ENCODE data around the gene PRX.
"Not testable (repeated sequence)": the region's sequence is repeated elsewhere in the genome, so short reads cannot be mapped to it uniquely, and the experiment has no call there.

The PRX gene

GRCh38 chr19:40413291-40413845 lies at the start of gene PRX:
Gene PRX, minus strand, starts transcription at chr19:40413378. Its CDS starts 5,446 bp downstream, at chr19:40407932.
- DNase-seq (ENCODE audit: low read depth, low spot score): no peak

- no peak for DNase-seq (ENCODE audit: low read depth, low spot score)
Observed at GRCh38 chr19:40461669-40462221, 48.6 kb upstream of the PRX start.

GRCh38 chr19:40460185-40460584 lies 47.0 kb upstream of the PRX start:
- DNase-seq (ENCODE audit: low read depth, low spot score): no peak

- DNase-seq (ENCODE audit: low read depth, low spot score): no peak
Observed at GRCh38 chr19:40458597-40458974, 45.4 kb upstream of the PRX start.

- DNase-seq (ENCODE audit: low read depth, low spot score): no peak
Observed at GRCh38 chr19:40457953-40458596, 44.9 kb upstream of the PRX start.

- DNase-seq (ENCODE audit: low read depth, low spot score): no peak
Observed at GRCh38 chr19:40457048-40457447, 43.9 kb upstream of the PRX start.

- not testable (repeated sequence) for DNase-seq (ENCODE audit: low read depth, low spot score)
Observed at GRCh38 chr19:40453943-40454342, 40.8 kb upstream of the PRX start.

GRCh38 chr19:40453151-40453735 lies 40.1 kb upstream of the PRX start:
- no peak for DNase-seq (ENCODE audit: low read depth, low spot score)

- DNase-seq (ENCODE audit: low read depth, low spot score): no peak
Observed at GRCh38 chr19:40452016-40452415, 38.8 kb upstream of the PRX start.

- no peak for DNase-seq (ENCODE audit: low read depth, low spot score)
Observed at GRCh38 chr19:40450664-40451063, 37.5 kb upstream of the PRX start.

- no peak for DNase-seq (ENCODE audit: low read depth, low spot score)
Observed at GRCh38 chr19:40449506-40449905, 36.3 kb upstream of the PRX start.

- no peak for DNase-seq (ENCODE audit: low read depth, low spot score)
Observed at GRCh38 chr19:40446263-40446784, 33.1 kb upstream of the PRX start.

GRCh38 chr19:40445780-40446262 lies 32.6 kb upstream of the PRX start:
- DNase-seq (ENCODE audit: low read depth, low spot score): no peak

GRCh38 chr19:40444825-40445312 lies 31.7 kb upstream of the PRX start:
- DNase-seq (ENCODE audit: low read depth, low spot score): no peak

GRCh38 chr19:40444000-40444824 lies 31.0 kb upstream of the PRX start, which contains the start of gene SERTAD3:
Gene SERTAD3, minus strand, starts transcription at chr19:40444335. Its CDS starts 2,255 bp downstream, at chr19:40442080.
- DNase-seq (ENCODE audit: low read depth, low spot score): peak; percentile 87

GRCh38 chr19:40443131-40443999 lies 30.2 kb upstream of the PRX start:
- DNase-seq (ENCODE audit: low read depth, low spot score): peak; percentile 99

GRCh38 chr19:40442328-40443130 lies 29.4 kb upstream of the PRX start:
- no peak for DNase-seq (ENCODE audit: low read depth, low spot score)

GRCh38 chr19:40441719-40442253 lies 28.6 kb upstream of the PRX start:
- DNase-seq (ENCODE audit: low read depth, low spot score): no peak

GRCh38 chr19:40438284-40438683 lies 25.1 kb upstream of the PRX start:
- no peak for DNase-seq (ENCODE audit: low read depth, low spot score)
